K562 (cell line): ENCODE data around the gene CRK. TPM values are rescaled to one million over a fixed set of nuclear protein-coding genes. Genes with fewer than 3 reads are reported as not detected.
A peak's percentile ranks its signal among the peaks of the same experiment; 100 is the strongest.

Source experiments
- FUS ChIP-seq: fragments of 200-400 bp; formaldehyde crosslinking; optimal IDR thresholded peaks from 2 replicates; pipeline ENCODE3; 2017; ENCODE audit warnings: low read depth, low read length
- GATAD2B ChIP-seq: fragments of 450-650 bp; IDR thresholded peaks from 2 replicates; pipeline ENCODE4 v1.6.1; 2017; ENCODE audit warnings: mild to moderate bottlenecking, borderline replicate concordance
- ILF3 ChIP-seq: fragments of 450-650 bp; IDR thresholded peaks from 2 replicates; pipeline ENCODE4 v1.6.1; 2018; ENCODE audit warnings: antibody characterized with exemption, mild to moderate bottlenecking, moderate library complexity, borderline replicate concordance
- MIER1 ChIP-seq: fragments of 450-650 bp; IDR thresholded peaks from 2 replicates; pipeline ENCODE4 v1.6.1; 2016; ENCODE audit warnings: antibody characterized with exemption, mild to moderate bottlenecking, low read depth
- PCBP1 ChIP-seq: fragments of 200-400 bp; formaldehyde crosslinking; IDR thresholded peaks from 2 replicates; pipeline ENCODE4 v1.6.1; 2018; ENCODE audit warnings: mild to moderate bottlenecking, low read depth, low read length; ENCODE audit not compliant: poor library complexity, severe bottlenecking
- SOX6 ChIP-seq: fragments of 450-650 bp; IDR thresholded peaks from 2 replicates; pipeline ENCODE4 v1.6.1; 2014; ENCODE audit warnings: mild to moderate bottlenecking
- SP1 ChIP-seq: sonication (generic); formaldehyde crosslinking; IDR thresholded peaks from 2 replicates; pipeline ENCODE4 v1.8.1; 2022; ENCODE audit warnings: mild to moderate bottlenecking, missing genetic modification reagents
- TAF9B ChIP-seq: fragments of 450-650 bp; IDR thresholded peaks from 2 replicates; pipeline ENCODE4 v1.6.1; 2018; ENCODE audit warnings: mild to moderate bottlenecking; ENCODE audit not compliant: partially characterized antibody
- TEAD4 ChIP-seq, 2 experiments: sonication (generic) in 1 of 2; formaldehyde crosslinking in 1 of 2; IDR thresholded peaks; 2 replicates each; pipeline versions ENCODE4 v1.6.1 to v1.8.0; 2012 to 2022; ENCODE audit warnings: borderline replicate concordance in 1 of 2, inconsistent platforms in 1 of 2, low read length in 1 of 2, mild to moderate bottlenecking in 1 of 2, missing genetic modification reagents in 1 of 2
- YY1 ChIP-seq, 3 experiments: IDR thresholded peaks; 2 replicates each; pipeline ENCODE4 v1.6.1; 2011; ENCODE audit warnings: low read length in 2 of 3, mild to moderate bottlenecking in 2 of 3, moderate library complexity in 2 of 3, borderline replicate concordance in 1 of 3, control low read depth in 1 of 3, low read depth in 1 of 3; ENCODE audit not compliant: insufficient read depth in 3 of 3, insufficient replicate concordance in 2 of 3, control insufficient read depth in 1 of 3, insufficient read length in 1 of 3; ENCODE audit errors: extremely low read depth in 1 of 3
- ZBTB7A ChIP-seq: IDR thresholded peaks from 2 replicates; pipeline ENCODE4 v1.6.1; 2011; ENCODE audit warnings: low read depth, mild to moderate bottlenecking, low read length, moderate library complexity, borderline replicate concordance; ENCODE audit not compliant: control insufficient read depth
- ZNF324 ChIP-seq: fragments of 250-450 bp; sonication (Bioruptor Pico); IDR thresholded peaks from 2 replicates; pipeline ENCODE4 v1.4.0; 2020; ENCODE audit warnings: mild to moderate bottlenecking
- polyA plus RNA-seq, 8 experiments: library from polyadenylated mRNA; depleted of rRNA in 4 of 8; stranded (reverse) in 5 of 8; unstranded in 3 of 8; fragments of >200 nt; fragmentation: Nextera tagmentation in 2 of 8; fragmentation: Illumina TruSeq in 1 of 8; extraction: Ambion mirVana in 2 of 8; extraction: Trizol in 1 of 8; gene quantifications; 2 replicates each; pipeline versions ENCODE4 v1.2.1 to v1.2.3, GENCODE V29; 2011 to 2014; ENCODE audit warnings: inconsistent platforms in 1 of 8, missing spikeins in 1 of 8
- total RNA-seq, 7 experiments: library from RNA; depleted of rRNA in 6 of 7; stranded (reverse); fragments of >200 nt in 6 of 7; fragmentation: Illumina TruSeq in 2 of 7; extraction: Trizol in 2 of 7; gene quantifications; 2 replicates each; pipeline versions ENCODE4 v1.2.1 to v1.2.3, GENCODE V29; 2011 to 2021; ENCODE audit warnings: low replicate concordance in 1 of 7
- TF ChIP-seq, protein P1 (sequence below): sonication (generic); formaldehyde crosslinking; IDR thresholded peaks from 2 replicates; pipeline ENCODE4 v1.8.0; 2022; ENCODE audit warnings: mild to moderate bottlenecking, missing genetic modification reagents
- TF ChIP-seq, protein P2 (sequence below): fragments of 250-450 bp; sonication (Bioruptor Pico); IDR thresholded peaks from 2 replicates; pipeline ENCODE4 v1.9.0; 2021; ENCODE audit warnings: mild to moderate bottlenecking

The CRK gene
- total and polyA plus RNA-seq, 9 of the 15 experiments (the other 6 are each of a cell fraction or from before 2014, with no cell fraction given): 13.1 to 40.2 (median 26.1) TPM

DNA sequence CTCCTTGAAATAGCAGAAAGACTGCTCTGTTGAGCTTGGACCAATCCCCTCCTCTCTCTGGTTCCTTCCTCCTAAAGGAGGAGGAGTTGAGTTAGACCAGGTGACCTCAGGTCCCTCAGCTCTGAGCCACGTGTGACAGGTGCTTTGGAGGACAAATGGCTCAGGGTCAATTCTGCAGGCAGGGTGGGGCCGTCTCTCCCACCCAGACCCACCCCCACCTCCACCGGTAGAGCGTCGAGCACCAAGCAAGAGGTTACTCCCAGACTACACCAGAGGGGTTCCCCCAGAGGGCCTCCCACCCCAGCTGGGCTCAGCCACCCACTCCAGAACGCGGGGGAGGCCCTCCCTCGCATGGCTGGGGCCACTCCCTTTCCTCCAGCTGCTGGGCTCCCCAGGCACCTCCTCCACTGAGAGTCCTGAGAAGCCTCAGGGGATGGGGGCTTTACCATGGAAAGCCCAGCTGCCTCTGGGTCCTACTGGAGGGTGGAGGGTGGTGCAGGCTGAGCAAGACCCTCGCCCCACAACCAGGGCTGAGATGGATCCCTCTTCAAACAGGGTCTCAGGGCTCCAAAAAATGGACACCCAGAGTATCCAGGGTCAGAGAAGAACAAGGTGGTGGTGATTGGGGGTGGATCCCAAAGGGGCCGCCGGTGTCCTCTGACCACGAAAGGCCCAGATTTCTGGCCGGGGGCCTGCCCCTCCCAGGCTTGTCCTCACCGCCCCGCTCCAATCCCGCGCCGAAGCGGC lies 28.8 kb upstream of the CRK start (continued):
- TF ChIP-seq, protein P1, sequence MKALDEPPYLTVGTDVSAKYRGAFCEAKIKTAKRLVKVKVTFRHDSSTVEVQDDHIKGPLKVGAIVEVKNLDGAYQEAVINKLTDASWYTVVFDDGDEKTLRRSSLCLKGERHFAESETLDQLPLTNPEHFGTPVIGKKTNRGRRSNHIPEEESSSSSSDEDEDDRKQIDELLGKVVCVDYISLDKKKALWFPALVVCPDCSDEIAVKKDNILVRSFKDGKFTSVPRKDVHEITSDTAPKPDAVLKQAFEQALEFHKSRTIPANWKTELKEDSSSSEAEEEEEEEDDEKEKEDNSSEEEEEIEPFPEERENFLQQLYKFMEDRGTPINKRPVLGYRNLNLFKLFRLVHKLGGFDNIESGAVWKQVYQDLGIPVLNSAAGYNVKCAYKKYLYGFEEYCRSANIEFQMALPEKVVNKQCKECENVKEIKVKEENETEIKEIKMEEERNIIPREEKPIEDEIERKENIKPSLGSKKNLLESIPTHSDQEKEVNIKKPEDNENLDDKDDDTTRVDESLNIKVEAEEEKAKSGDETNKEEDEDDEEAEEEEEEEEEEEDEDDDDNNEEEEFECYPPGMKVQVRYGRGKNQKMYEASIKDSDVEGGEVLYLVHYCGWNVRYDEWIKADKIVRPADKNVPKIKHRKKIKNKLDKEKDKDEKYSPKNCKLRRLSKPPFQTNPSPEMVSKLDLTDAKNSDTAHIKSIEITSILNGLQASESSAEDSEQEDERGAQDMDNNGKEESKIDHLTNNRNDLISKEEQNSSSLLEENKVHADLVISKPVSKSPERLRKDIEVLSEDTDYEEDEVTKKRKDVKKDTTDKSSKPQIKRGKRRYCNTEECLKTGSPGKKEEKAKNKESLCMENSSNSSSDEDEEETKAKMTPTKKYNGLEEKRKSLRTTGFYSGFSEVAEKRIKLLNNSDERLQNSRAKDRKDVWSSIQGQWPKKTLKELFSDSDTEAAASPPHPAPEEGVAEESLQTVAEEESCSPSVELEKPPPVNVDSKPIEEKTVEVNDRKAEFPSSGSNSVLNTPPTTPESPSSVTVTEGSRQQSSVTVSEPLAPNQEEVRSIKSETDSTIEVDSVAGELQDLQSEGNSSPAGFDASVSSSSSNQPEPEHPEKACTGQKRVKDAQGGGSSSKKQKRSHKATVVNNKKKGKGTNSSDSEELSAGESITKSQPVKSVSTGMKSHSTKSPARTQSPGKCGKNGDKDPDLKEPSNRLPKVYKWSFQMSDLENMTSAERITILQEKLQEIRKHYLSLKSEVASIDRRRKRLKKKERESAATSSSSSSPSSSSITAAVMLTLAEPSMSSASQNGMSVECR (CRISPR knock-in tag): peak; percentile 64; the same call in 1 of the 2 replicates
- TF ChIP-seq, protein P2, sequence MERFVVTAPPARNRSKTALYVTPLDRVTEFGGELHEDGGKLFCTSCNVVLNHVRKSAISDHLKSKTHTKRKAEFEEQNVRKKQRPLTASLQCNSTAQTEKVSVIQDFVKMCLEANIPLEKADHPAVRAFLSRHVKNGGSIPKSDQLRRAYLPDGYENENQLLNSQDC (CRISPR knock-in tag): no peak
- TF ChIP-seq SOX6: no peak
- peak; percentile 58 for TF ChIP-seq ZBTB7A
- no peak for TF ChIP-seq FUS
- TF ChIP-seq TAF9B: peak; percentile 63
- no peak for TF ChIP-seq ILF3
- peak; percentile 52 for TF ChIP-seq PCBP1
- TF ChIP-seq YY1 (IDR thresholded peaks at IDR 0.05; ENCODE audit: borderline replicate concordance in 1 of 3, control insufficient read depth in 1 of 3, extremely low read depth in 1 of 3, insufficient read depth in 3 of 3, insufficient read length in 1 of 3, insufficient replicate concordance in 2 of 3, low read depth in 1 of 3, low read length in 2 of 3): no peak
- no peak for TF ChIP-seq MIER1
- TF ChIP-seq TEAD4 (IDR thresholded peaks at IDR 0.05; ENCODE audit: low read length): peak; percentile 73
- no peak for TF ChIP-seq TEAD4 (CRISPR knock-in tag; IDR thresholded peaks at IDR 0.05; ENCODE audit: borderline replicate concordance)
- no peak for TF ChIP-seq SP1 (CRISPR knock-in tag)
- TF ChIP-seq GATAD2B: no peak
- no peak for TF ChIP-seq ZNF324 (CRISPR knock-in tag)
